DOHH2 (cell line): ENCODE data around the gene GLDC.
"Not testable (repeated sequence)": the region's sequence is repeated elsewhere in the genome, so short reads cannot be mapped to it uniquely, and the experiment has no call there.

ENCODE experiments used
- CTCF ChIP-seq: fragments of 200-600 bp; sonication (generic); IDR thresholded peaks from one replicate; pipeline ENCODE4 v1.5.1; 2014; ENCODE audit warnings: antibody characterized with exemption, mild to moderate bottlenecking, low read depth, low read length; ENCODE audit not compliant: poor library complexity, severe bottlenecking
- EZH2phosphoT487 ChIP-seq: fragments of 200-600 bp; sonication (generic); IDR thresholded peaks from 2 replicates; pipeline ENCODE4 v1.6.1; 2017; ENCODE audit warnings: borderline replicate concordance, mild to moderate bottlenecking, antibody characterized with exemption, low read length, moderate library complexity, mixed read lengths

GRCh38 chr9:6542617-6543016 lies 102.9 kb downstream of the GLDC start:
- TF ChIP-seq CTCF, EZH2phosphoT487: not testable (repeated sequence)
